Transverse colon (tissue), 4 donors: ENCODE data around the gene CACNG7.

ENCODE experiments used
- EP300 ChIP-seq: sonication (generic); formaldehyde crosslinking; IDR thresholded peaks from one replicate; pipeline ENCODE4 v1.6.1; 2017; ENCODE audit warnings: antibody characterized with exemption, low read depth
- POLR2A ChIP-seq: fragments of 450-650 bp; IDR thresholded peaks from one replicate; pipeline ENCODE4 v1.6.1; 2016; ENCODE audit warnings: antibody characterized with exemption, mild to moderate bottlenecking, moderate library complexity
- POLR2AphosphoS5 ChIP-seq, 3 donors: sonication (generic); formaldehyde crosslinking; IDR thresholded peaks; one replicate each; pipeline ENCODE4 v1.6.1; 2016; ENCODE audit warnings: antibody characterized with exemption in 3 of 3
- TF ChIP-seq, protein P1 (sequence below), 5 experiments: fragments of 200-600 bp in 3 of 5; fragments of 450-650 bp in 2 of 5; sonication (generic) in 3 of 5; IDR thresholded peaks; 1 replicate in 2 of 5; 2 replicates in 3 of 5; pipeline ENCODE4 v1.5.1; 2016 to 2017; ENCODE audit warnings: antibody characterized with exemption in 5 of 5, inconsistent platforms in 3 of 5, mild to moderate bottlenecking in 2 of 5, moderate library complexity in 1 of 5

GRCh38 chr19:53894707-53895106 is 14.4 kb upstream of the CACNG7 start:
- TF ChIP-seq, protein P1, sequence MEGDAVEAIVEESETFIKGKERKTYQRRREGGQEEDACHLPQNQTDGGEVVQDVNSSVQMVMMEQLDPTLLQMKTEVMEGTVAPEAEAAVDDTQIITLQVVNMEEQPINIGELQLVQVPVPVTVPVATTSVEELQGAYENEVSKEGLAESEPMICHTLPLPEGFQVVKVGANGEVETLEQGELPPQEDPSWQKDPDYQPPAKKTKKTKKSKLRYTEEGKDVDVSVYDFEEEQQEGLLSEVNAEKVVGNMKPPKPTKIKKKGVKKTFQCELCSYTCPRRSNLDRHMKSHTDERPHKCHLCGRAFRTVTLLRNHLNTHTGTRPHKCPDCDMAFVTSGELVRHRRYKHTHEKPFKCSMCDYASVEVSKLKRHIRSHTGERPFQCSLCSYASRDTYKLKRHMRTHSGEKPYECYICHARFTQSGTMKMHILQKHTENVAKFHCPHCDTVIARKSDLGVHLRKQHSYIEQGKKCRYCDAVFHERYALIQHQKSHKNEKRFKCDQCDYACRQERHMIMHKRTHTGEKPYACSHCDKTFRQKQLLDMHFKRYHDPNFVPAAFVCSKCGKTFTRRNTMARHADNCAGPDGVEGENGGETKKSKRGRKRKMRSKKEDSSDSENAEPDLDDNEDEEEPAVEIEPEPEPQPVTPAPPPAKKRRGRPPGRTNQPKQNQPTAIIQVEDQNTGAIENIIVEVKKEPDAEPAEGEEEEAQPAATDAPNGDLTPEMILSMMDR (IDR thresholded peaks at IDR 0.05) = no peak
- TF ChIP-seq EP300 (no peak), POLR2A (no peak), POLR2AphosphoS5 (IDR thresholded peaks at IDR 0.05) (no peak)
